ENCODE data around the gene PCDHB13. TPM values are rescaled to one million over a fixed set of nuclear protein-coding genes. Genes with fewer than 3 reads are reported as not detected.
"Not testable (repeated sequence)": the region's sequence is repeated elsewhere in the genome, so short reads cannot be mapped to it uniquely, and the experiment has no call there.

Gene PCDHB13
- total and polyA plus RNA-seq, 2 of the 13 experiments (the other 11 are each of a cell fraction or from before 2014, with no cell fraction given), result 0.57 to 0.80 TPM

- H3K4me2 ChIP-seq (ENCODE audit: low read depth, low read length); BruUV-seq (replicated peaks); H2AFZ ChIP-seq (ENCODE audit: low read length); CTCF ChIA-PET (ENCODE audit: low intra/inter-chr PET ratio, low total read pairs); H3K9ac ChIP-seq (ENCODE audit: insufficient read depth, low read depth, low read length); ATAC-seq; H3K79me2 ChIP-seq (ENCODE audit: insufficient read depth, low read length); DNase-seq (ENCODE audit: low spot score); H3K27ac ChIP-seq (ENCODE audit: extremely low read length, insufficient read depth, low read length); H3K4me1 ChIP-seq (ENCODE audit: insufficient read depth, low read length); H3K27me3 ChIP-seq (ENCODE audit: control insufficient read depth in 1 of 2, insufficient read depth in 2 of 2, low read length in 2 of 2); H3K9me3 ChIP-seq (ENCODE audit: low read length); H4K20me1 ChIP-seq (ENCODE audit: insufficient read depth, low read length); FAIRE-seq; POLR2A ChIA-PET; H3K4me3 ChIP-seq (replicated peaks in 1 of 3; ENCODE audit: insufficient read depth in 1 of 3, low read depth in 2 of 3, low read length in 3 of 3); H3K36me3 ChIP-seq (replicated peaks in 1 of 2; ENCODE audit: control insufficient read depth in 1 of 2, insufficient read depth in 2 of 2, low read length in 2 of 2): not testable (repeated sequence)
- intact Hi-C loops (cut with micrococcal nuclease; ENCODE audit: unreplicated experiment), result loop anchor here (5.0 kb wide), 1 partner anchor 297 kb away; no protein-coding TSS in a partner anchor
- in situ Hi-C loops (cut with HindIII; ENCODE audit: extremely low pct_ligation_motif_present, low pct_unique_long_range_greater_than_20kb), result loop anchor here (5.0 kb wide), 1 partner anchor 337 kb away; no protein-coding TSS in a partner anchor
- 80% methylated on average over 8 of the region's 40 CpGs for WGBS (ENCODE audit: low lambda C conversion rate)
Observed at GRCh38 chr5:141224844-141225243, 11.1 kb downstream of the PCDHB13 start.

- H3K27me3 ChIP-seq (ENCODE audit: control insufficient read depth in 1 of 2, insufficient read depth in 2 of 2, low read length in 2 of 2); H4K20me1 ChIP-seq (ENCODE audit: insufficient read depth, low read length); H3K4me3 ChIP-seq (replicated peaks in 1 of 3; ENCODE audit: insufficient read depth in 1 of 3, low read depth in 2 of 3, low read length in 3 of 3); in situ Hi-C loops (cut with HindIII; ENCODE audit: extremely low pct_ligation_motif_present, low pct_unique_long_range_greater_than_20kb); H3K27ac ChIP-seq (ENCODE audit: extremely low read length, insufficient read depth, low read length); H3K9me3 ChIP-seq (ENCODE audit: low read length); H3K4me2 ChIP-seq (ENCODE audit: low read depth, low read length); ATAC-seq; H3K4me1 ChIP-seq (ENCODE audit: insufficient read depth, low read length); POLR2A ChIA-PET; H2AFZ ChIP-seq (ENCODE audit: low read length); H3K79me2 ChIP-seq (ENCODE audit: insufficient read depth, low read length); H3K36me3 ChIP-seq (replicated peaks in 1 of 2; ENCODE audit: control insufficient read depth in 1 of 2, insufficient read depth in 2 of 2, low read length in 2 of 2); BruUV-seq (replicated peaks); H3K9ac ChIP-seq (ENCODE audit: insufficient read depth, low read depth, low read length); FAIRE-seq; intact Hi-C loops (cut with micrococcal nuclease; ENCODE audit: unreplicated experiment); CTCF ChIA-PET (ENCODE audit: low intra/inter-chr PET ratio, low total read pairs); DNase-seq (ENCODE audit: low spot score): not testable (repeated sequence)
- WGBS (ENCODE audit: low lambda C conversion rate), result 72% methylated on average over 18 of the region's 30 CpGs
Observed at GRCh38 chr5:141225421-141225820, 11.7 kb downstream of the PCDHB13 start.

- CTCF ChIA-PET (ENCODE audit: low intra/inter-chr PET ratio, low total read pairs), result interaction anchor here (0.6 to 1.3 kb wide), 2 partner anchors 278 to 330 kb away, joined by 3 to 5 read pairs; no protein-coding TSS in a partner anchor
- TF ChIP-seq IRX3 (CRISPR knock-in tag; IDR thresholded peaks at IDR 0.05; ENCODE audit: borderline replicate concordance, low read depth), result no peak
- TF ChIP-seq RBM39 (IDR thresholded peaks at IDR 0.05; ENCODE audit: low read depth, low read length, poor library complexity, severe bottlenecking), result no peak
- TF ChIP-seq ZFP36L2 (CRISPR knock-in tag; IDR thresholded peaks at IDR 0.05), result no peak
- TF ChIP-seq THAP8 (CRISPR knock-in tag; IDR thresholded peaks at IDR 0.05; ENCODE audit: borderline replicate concordance), result no peak
- TF ChIP-seq IKZF5 (CRISPR knock-in tag; IDR thresholded peaks at IDR 0.05), result no peak
- no peak for TF ChIP-seq ZNF547 (CRISPR knock-in tag; IDR thresholded peaks at IDR 0.05)
- TF ChIP-seq ZNF34 (CRISPR knock-in tag; IDR thresholded peaks at IDR 0.05; ENCODE audit: borderline replicate concordance), result no peak
Observed at GRCh38 chr5:141234109-141234667, 20.5 kb downstream of the PCDHB13 start.

More at GRCh38 chr5:141234109-141234667, 20.5 kb downstream of the PCDHB13 start:
- no peaks in the 10 kb centered on the region for H3K27me3 ChIP-seq (ENCODE audit: control insufficient read depth in 1 of 2, insufficient read depth in 2 of 2, low read length in 2 of 2)
- H3K79me2 ChIP-seq (ENCODE audit: insufficient read depth, low read length), result no peaks in the 10 kb centered on the region
- ATAC-seq (no peak), DNase-seq (ENCODE audit: low spot score) (peak; percentile 4), FAIRE-seq (no peak)
- peak overlapping the region; percentile 14; the same call in 1 of the 2 replicates for H3K9ac ChIP-seq (ENCODE audit: insufficient read depth, low read depth, low read length)
- H2AFZ ChIP-seq (ENCODE audit: low read length), result peak overlapping the region; percentile 48
- H3K27ac ChIP-seq (ENCODE audit: extremely low read length, insufficient read depth, low read length), result no peak overlapping the region
- peaks cover 37% of the 10 kb centered on the region for H3K9me3 ChIP-seq (ENCODE audit: low read length)
- no peaks in the 10 kb centered on the region for H4K20me1 ChIP-seq (ENCODE audit: insufficient read depth, low read length)
- H3K4me2 ChIP-seq (ENCODE audit: low read depth, low read length), result peak overlapping the region; percentile 52
- intact Hi-C loops (cut with micrococcal nuclease; ENCODE audit: unreplicated experiment), result no loop called here
- H3K4me3 ChIP-seq (replicated peaks in 1 of 3; ENCODE audit: insufficient read depth in 1 of 3, low read depth in 2 of 3, low read length in 3 of 3), result 0 out of 6 replicates have a peak overlapping the region, but pooled peaks of 1 of the 3 experiments have one; percentile 24
- in situ Hi-C loops (cut with HindIII; ENCODE audit: extremely low pct_ligation_motif_present, low pct_unique_long_range_greater_than_20kb), result no loop called here
- H3K4me1 ChIP-seq (ENCODE audit: insufficient read depth, low read length), result no peaks in the 10 kb centered on the region
- POLR2A ChIA-PET, result no interaction called here
- 15% methylated on average over 15 of the region's 15 CpGs for WGBS (ENCODE audit: low lambda C conversion rate)
- BruUV-seq (replicated peaks), result no TSS peak
- H3K36me3 ChIP-seq (replicated peaks in 1 of 2; ENCODE audit: control insufficient read depth in 1 of 2, insufficient read depth in 2 of 2, low read length in 2 of 2), result no peaks in the 10 kb centered on the region

Data from HepG2 (cell line).